HG02840 (cell line): ENCODE data around the gene TOPBP1.
A peak's percentile ranks its signal among the peaks of the same experiment; 100 is the strongest.
"Not testable (repeated sequence)": the region's sequence is repeated elsewhere in the genome, so short reads cannot be mapped to it uniquely, and the experiment has no call there.

Experiments used
- ATAC-seq: cut with Tn5 transposase; IDR thresholded peaks from one replicate; pipeline ENCODE4 v1.9.1; 2021; ENCODE audit warnings: mild to moderate bottlenecking, moderate library complexity, moderate number of reproducible peaks; ENCODE audit not compliant: unreplicated experiment, low FRiP score

Gene TOPBP1

DNA sequence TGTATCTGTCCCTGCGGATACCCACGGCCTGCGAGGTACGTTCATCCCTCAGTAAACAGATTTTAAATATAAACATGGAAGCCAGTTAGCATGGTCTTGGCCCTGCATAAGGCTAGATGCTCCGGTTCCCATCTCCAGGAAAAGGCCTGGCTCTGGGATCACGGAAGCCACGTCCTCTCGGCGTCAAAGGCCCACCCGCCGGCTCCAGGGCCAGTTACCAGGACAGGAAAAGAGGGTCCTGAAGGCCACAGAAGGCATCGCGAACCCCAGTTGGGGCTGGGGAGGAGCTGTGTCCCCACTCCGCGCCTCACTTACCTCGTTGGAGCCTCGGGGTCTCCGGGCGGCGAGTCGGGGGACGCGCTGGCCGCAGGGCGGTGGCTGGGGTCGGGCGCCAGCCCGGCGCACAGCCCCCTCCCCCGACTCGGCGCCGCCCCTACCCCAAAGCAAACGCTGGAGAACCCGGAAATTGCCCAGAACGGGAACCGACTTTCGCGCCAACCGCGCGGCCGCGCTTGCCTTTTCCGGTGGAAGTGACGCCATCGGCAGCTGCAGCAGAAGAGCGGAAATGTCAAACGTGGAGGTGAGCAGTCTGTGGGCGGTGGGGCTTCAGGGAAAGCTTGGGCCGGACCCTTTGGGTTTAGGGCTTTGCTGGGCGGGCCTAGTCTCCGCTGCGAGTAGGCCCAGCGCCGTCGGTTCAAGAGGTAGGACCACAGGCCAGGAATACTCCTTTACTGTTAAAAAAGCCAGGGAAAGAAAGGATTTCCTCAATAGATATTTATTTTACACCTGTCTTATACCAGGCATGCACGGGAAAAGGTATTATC lies at the start of gene TOPBP1:
Gene TOPBP1, minus strand, starts transcription at position 488 of the 824 bp plus-strand sequence. CDS start 814 bp downstream, outside the sequence.
- peak; percentile 91 for ATAC-seq

DNA sequence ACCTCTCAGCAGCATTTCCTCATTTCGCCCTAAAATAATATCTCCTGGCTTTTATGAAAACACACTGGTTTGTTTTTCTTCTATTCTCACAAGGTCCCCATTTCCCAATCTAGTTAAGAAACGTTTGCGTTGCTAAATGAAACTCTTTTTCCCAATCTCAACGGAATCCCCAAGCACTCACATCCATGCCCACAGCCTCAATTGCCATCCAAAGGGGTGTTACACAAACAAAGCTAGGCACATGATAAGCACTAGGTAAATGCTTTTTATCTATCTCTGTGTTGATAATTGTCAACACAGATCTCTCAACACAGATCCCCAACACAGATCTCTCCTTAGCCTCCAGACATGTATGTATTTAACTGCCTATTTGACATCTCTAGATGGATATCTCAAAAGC lies 49.3 kb upstream of the TOPBP1 start:
- no peak for ATAC-seq

DNA sequence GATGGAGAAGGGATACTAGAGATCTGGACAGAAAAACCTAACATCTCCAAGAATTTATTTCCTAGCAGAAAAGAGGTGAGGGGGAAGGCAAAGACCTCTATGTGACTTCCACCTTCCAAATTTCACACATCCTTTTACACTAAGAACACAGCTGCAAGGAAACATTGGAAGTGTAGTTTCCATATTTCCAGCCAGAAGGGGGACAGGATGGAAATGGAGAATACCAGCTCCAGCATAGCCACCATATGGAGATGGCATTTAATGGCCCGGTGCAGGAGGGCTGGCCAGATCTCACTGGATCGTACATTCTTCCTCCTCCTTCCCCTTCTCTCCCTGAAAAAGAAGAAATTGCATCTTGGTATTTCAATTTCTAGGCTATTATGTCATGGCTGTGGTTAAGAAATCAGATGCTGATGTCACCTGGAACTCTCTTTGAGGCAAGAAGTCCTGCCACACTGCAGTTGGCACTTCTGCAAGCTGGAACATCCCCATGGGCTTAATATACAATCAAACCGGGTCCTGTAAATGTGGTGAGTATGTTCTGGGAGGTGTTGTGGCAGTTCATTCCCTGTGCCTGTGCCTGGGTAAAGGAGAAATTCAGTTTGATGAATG lies 47.5 kb upstream of the TOPBP1 start:
- no peak for ATAC-seq

DNA sequence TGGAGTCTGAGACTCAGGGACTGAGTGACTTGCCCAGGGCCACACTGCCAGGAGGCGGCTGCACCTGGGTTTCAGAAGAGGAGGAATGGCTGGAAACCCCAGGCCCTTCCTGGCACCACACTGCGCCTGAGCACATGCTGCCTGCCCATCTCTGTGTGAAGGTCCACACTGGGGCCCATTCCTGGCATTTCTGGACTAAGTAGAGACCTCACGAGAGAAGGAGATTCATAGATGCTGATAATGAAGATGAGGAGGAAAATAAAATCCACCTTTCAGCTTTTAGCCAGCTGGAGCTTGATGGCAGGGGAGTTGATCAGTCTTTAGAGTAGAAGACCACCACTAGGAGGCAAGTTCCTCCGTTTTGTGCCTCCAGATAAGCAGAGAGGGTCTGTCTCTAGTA lies 44.3 kb upstream of the TOPBP1 start:
- ATAC-seq, result no peak

DNA sequence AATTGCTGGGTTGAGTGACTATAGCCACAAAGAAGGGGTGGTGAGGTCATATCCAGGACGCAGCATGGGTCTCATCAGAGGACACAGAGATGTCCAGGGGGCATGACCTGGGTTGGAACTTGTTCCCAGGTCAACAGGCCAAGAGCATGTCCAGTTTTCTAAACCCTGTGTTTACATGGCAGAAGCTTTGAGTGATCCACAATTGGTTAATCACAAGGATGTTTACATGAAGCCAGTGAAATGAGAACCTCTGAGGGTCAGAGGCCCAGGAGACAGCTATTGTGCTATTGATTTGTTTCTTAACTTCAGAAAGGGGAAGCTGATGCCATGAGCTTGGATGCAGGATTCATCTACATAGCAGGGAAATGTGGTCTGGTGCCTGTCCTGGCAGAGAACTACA lies 42.2 kb upstream of the TOPBP1 start:
- no peak for ATAC-seq

DNA sequence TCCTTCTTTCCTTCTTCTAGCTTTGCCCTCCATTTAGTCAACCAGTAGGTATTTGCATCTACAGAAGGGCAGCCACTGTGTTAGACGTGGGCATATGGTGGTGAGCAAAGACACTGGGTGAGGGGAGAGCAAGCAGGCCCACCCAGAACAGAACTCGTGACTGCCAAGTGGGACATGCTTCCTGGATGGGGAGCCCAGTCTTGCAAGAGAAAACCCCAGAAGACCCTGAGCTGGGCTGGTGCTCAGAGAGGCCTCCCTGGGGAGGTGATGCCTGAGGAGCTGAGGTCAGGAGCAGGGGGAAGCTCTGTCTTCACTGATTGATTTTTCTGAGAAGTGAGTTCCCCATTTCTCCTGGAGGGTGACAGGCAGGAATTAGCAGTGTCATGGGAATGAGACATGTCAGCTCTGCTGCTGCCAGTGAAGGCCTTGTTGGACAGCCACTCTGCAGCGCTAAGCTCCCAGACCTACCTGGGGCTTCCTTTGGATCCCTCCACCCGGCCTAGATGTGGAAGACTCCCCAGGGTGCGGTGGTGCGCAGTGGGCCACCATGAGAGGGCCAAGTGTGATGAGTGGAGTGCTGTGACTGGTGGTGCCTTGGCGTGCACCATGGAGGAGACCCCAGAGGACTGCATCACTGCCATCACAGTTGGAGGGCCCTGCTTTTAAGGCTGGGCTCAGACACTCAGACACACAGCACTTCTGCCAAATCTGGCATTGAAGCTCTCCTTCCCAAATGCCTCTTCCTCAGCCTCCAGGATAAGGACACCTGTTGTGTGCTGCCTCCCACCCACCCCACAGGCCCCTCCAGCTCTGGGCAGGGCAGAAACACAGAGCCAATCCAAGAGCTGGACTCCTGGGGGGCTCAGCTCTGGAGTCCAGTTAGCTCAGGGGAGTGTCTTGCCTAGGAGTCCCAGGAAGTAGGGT lies 40.0 kb upstream of the TOPBP1 start:
- no peak for ATAC-seq

DNA sequence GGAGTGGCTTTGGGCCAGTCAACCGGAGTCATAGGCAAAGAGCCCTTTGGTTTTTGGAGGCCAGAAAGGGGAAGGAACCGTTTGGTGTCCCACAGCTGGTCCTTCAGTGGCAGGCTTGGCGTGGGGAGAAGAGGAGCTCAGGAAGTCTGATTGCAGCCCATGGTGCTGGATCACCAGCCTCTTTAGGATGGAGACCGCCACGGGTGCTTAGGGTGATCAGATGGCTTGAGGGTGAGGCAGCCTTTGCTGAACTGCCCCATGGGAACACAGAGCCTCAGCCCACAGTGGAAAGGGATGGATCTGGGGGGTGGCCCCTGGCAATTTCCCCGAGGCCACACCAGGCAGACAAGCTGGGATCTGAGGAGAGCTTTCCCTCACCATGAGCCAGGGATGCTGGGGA lies 38.6 kb upstream of the TOPBP1 start:
- ATAC-seq, result no peak

DNA sequence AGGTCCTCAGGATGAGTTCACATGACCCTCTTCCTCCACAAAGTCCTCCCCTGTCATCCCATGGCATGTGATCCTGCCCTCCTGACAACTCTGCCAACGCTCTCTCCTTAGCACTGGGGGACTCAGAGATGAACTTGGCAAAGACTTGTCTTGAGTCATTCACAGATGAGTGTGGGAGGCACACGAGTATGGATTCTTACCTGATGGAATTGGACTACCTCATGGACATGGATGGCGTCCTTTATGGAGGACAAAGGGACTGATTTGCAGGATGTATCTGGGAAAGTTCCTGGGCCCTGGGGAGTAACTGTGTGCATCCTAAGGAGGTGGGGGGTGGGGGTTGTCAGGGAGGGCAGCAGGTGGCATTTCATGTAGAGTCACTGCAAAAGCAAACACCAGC lies 38.2 kb upstream of the TOPBP1 start:
- no peak for ATAC-seq

DNA sequence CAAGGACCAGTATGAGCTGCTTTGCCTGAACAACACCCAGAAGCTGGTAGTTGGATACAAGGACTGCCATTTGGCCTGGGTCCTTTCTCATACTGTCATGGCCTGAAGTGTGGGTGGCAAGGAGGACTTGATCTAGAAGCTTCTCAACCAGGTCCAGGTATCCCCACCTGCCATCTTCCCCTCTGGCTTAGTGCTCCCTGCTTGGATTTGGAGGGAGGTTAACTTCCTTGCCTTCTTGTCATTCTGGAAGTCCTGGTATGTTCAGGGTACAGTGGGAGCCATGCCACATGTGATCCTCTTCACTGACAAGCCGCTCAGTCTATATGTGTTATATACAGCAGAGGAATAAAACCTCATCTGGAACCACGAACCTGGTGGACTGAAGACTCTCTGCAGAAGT lies 37.7 kb upstream of the TOPBP1 start:
- ATAC-seq, result no peak

DNA sequence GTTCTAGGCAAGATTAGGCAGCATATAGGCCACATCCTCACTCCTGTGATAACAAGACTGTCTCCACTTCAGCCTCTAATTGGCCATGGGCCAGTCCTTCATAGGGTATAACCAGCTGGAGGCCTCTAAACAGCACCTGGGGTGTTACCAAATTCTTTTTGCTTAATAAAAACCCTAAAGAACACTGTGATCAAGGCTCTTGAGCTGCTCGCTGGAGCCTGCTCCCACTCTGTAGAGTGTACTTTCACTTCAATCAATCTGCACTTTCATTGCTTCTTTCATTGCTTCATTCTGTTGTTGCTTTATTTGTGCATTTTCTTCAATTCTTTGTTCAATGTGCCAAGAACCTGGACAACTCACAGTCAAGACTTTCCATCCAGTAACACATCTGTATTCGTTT lies 36.2 kb upstream of the TOPBP1 start:
- no peak for ATAC-seq

DNA sequence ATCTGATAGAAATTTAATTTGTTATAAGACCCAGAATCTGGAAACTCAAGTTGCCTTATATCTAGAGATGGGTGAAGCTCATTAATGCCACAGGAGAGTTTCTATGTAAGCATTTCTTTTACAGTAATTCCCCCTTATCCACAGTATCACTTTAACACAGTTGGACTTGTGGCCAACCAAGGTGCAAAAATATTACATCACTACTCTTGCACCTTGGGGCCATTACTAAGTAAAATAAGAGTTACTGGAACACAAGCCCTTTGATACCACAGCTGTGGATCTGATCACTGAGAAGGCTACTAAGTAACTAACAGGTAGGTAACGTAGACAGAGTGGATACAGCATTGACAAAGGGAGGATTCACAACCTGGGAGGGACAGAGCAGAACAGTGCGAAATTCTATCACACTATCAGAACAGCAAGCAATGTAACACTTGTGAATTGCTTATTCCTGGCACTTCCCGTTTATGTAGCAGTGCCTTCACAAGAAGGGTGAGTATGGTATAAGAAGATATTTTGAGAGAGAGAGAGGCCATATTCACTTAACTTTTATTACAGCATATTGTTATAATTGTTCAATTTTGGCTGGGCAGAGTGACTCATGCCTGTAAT lies 33.9 kb upstream of the TOPBP1 start:
- no peak for ATAC-seq

DNA sequence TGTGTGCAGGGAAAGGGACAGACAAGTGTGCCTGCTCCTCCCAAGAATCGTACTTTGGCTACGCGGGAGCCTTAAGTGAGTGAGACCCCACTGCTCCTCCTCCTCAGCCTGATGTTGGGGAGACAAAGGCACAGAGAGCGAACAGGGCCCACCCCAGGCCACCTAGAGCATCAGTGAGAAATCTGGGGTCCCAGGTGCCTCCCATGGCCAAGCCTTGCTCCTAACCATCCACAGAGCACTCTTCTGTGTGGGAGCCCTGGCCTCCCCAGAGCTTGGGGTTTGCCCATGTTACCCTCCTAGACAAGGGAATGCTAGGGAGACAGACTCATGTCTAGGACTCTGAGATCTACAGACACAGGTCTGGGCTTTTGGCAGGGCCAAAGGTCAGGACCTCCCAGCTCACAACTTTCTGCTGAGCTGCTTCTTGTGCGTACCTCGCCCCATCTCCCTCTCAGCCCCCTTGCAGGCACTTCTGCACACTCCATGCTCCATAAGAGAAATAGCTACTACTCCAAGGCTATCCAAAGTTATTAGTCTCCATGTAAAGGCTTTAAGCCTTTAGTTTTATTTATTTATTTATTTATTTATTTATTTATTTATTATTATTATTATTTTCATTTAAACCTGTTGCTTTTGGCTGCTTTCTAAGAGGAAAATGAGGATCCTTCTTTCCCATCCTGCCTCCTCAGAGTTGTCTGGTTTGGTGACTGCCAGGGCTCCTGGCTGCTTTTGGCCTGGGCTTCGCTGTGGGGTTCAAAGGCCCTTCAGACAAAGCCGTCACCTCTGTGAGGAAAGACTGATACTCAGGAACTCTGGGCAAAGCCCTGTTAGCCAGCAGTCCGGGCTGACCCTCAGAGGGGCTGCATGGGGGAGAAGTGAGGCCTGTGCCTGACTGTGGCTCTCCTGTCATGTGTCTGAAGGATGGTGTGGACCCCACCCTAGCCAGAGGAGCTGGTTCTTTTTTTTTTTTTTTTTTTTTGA lies 32.8 kb upstream of the TOPBP1 start:
- ATAC-seq, result no peak

DNA sequence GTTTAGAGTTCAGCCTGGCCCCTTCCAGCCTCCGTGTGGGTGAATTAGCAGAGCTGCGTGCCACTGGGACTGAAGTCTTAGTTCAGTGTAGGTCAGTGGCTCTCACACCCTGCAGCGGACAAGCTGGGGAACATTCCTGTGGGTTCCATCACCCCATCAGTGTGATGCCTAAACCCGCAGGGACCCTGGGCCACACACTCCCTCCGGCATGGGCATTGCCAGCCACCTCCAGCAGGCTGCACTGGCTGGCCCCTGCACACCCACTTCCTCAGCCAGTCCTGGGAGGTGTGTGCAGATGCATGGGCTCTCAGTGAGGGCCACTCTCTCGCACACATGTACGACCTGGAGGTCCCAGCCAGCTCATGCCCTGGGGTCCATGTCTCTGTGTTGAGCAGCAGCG lies 32.1 kb upstream of the TOPBP1 start:
- no peak for ATAC-seq

DNA sequence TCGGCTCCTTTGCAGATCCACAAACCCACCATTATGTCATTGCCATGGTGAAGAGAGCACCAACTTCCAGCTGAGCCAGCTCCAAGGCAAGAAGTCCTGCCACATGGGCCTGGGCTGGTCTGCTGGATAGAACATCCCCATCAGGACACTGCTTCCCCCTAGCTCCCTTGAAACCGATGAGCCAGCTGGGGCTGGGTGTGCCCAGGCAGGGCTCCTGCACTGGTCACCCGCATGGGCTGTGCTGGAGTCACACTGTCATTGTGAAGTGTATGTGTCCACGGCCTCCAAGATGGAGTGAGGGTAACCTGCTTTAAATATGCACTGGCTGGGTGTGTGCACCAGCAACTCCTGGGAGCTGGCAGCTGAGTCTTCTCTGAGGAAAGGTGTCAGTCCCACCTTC lies 31.0 kb upstream of the TOPBP1 start:
- no peak for ATAC-seq

DNA sequence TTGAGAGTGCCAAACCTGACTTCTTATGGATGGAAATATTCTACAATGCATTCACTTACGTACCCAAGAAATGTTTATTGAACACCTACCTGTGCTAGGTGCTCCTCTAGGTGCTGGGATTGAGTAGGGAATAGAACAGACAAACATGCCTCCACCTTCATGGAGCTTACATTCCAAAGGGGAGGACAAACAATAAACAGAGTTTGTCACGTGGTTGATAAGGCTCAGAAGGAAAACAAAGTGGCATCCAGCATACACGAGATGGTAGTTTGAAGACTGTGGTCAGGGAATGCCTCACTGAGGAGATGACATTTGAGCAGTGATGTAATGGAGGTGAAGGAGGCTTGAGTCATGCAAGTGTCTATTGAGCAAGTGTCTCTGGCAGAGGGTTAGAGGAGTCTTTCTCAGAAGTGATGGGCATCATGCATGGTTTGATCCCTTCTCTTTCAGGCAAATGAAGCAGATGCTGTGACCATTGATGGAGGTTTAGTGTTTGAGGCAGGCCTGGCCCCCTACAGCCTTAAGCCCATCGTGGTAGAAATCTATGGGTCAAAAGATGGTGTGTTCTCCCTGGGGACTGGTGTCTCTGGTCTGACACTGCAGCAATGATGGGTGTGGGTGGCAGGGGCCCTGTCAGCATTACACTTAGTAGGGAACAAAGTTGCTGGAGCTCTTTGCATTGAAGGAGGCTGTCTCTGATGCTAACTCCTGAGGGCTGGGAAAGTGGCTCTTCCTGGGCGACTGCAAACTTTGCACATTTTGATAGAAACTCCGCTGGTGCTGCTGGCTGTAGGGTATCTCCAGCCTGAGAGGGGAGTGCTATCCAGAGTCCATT lies 29.7 kb upstream of the TOPBP1 start:
- no peak for ATAC-seq

DNA sequence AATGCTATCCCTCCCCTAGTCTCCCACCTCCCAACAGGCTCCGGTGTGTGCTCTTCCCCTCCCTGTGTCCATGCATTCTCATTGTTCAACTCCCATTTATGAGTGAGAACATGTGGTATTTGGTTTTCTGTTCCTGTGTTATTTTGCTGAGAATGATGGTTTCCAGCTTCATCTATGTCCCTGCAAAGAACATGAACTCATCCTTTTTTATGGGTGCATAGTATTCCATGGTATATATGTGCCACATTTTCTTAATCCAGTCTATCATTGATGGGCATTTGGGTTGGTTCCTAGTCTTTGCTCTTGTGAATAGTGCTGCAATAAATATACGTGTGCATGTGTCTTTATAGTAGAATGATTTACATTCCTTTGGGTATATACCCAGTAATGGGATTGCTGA lies 16.3 kb upstream of the TOPBP1 start:
- ATAC-seq, result not testable (repeated sequence)

DNA sequence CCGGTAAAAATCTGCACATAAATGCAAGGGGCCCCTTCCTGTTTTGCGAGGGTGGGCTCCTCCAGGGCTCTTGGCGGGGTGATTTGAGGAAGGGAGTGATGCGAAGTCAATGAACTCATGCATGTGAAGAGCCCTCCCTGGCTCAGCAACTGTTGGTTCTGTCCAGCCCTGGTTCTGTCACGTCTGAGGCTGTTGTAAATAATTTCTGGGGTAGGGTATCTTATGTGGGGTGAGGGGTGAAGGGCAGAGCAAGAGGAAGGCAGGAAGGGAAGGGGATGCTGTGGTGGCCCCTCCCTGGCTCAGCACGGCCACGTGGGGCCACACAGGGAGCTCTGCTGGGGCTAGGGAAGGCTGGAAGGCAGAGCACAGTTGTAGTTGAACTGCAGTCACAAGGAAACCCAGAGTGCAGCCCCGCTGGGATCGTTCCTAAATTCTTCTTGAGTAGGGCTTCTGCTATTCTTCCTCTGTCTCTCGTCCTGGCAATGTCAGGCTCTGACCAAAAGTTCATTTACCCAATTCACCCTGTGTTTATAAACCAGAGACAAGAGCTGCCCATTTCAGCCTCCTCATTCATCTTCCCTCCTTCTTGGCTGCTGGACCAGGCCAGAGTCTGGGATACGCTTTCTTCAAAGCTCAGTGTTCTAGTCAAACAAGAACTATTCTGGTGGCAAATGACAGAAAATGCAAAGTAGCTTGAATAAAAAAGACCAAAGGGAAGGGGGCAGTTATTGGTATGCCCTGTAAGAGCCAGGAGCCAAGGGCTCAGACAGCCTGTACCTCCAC lies 14.8 kb upstream of the TOPBP1 start:
- ATAC-seq, result no peak
